Left lung (tissue), 10 donors: ENCODE data around the gene ACOT4. TPM values are rescaled to one million over a fixed set of nuclear protein-coding genes. Genes with fewer than 3 reads are reported as not detected.
A peak's percentile ranks its signal among the peaks of the same experiment; 100 is the strongest.
"Not testable (repeated sequence)": the region's sequence is repeated elsewhere in the genome, so short reads cannot be mapped to it uniquely, and the experiment has no call there.

Source experiments
- ATAC-seq: fragments of 200-7000 bp; cut with Tn5 transposase; one replicate; pipeline ENCODE4 v1.9.1; 2020; ENCODE audit warnings: moderate library complexity
- DNase-seq, 4 donors: peaks; one replicate each; pipeline ENCODE4 v3.0.0-alpha.2; 2013 to 2020
- H3K27ac ChIP-seq, 2 donors: fragments of 200-600 bp; sonication (generic) in 1 of 2; one replicate each; pipeline versions ENCODE4 v1.5.0 to v1.8.0; 2020 to 2021
- H3K27me3 ChIP-seq, 2 donors: fragments of 200-600 bp; sonication (generic) in 1 of 2; one replicate each; pipeline versions ENCODE4 v1.5.0 to v1.8.0; 2020 to 2021
- H3K36me3 ChIP-seq, 2 donors: fragments of 200-600 bp; sonication (generic) in 1 of 2; one replicate each; pipeline versions ENCODE4 v1.5.0 to v1.8.0; 2020 to 2021
- H3K4me1 ChIP-seq, 2 donors: fragments of 200-600 bp; one replicate each; pipeline ENCODE4 v1.8.0; 2021
- H3K4me3 ChIP-seq, 2 donors: fragments of 200-600 bp; sonication (generic) in 1 of 2; one replicate each; pipeline versions ENCODE4 v1.5.0 to v1.8.0; 2020 to 2021; ENCODE audit warnings: mild to moderate bottlenecking in 1 of 2
- H3K9me3 ChIP-seq, 2 donors: fragments of 200-600 bp; sonication (generic) in 1 of 2; one replicate each; pipeline versions ENCODE4 v1.5.0 to v1.8.0; 2020 to 2021
- CTCF ChIP-seq, 2 donors: fragments of 200-600 bp; sonication (generic) in 1 of 2; IDR thresholded peaks; one replicate each; pipeline versions ENCODE4 v1.5.0 to v1.8.0; 2021; ENCODE audit warnings: antibody characterized with exemption in 2 of 2
- intact Hi-C, 2 donors: fragments of 100-400 bp; cut with DNase I; formaldehyde crosslinking; loops; one replicate each; pipeline versions ENCODE4 v1.11.2 to v1.14.2; 2022
- polyA plus RNA-seq, 6 donors: library from polyadenylated mRNA; unstranded; fragments of 120-200 nt; gene quantifications; one replicate each; pipeline ENCODE4 v1.2.1, GENCODE V29; 2013; ENCODE audit not compliant: insufficient read length in 6 of 6
- total RNA-seq, 2 donors: library from RNA; stranded (reverse); fragmentation: NEBNext Ultra II Directional; extraction: Animal tissue kit (Norgen Biotek cat#: 25700); gene quantifications; one replicate each; pipeline ENCODE4 v1.2.1, GENCODE V29; 2021
- donor health status: DM: no; HTN: yes; CAD: no.
- donor health status: DM: no; HTN: no; CAD: no.

ACOT4 gene
- total and polyA plus RNA-seq, 8 donors, result 0.53 to 4.8 (median 0.73) TPM

GRCh38 chr14:73566431-73566830, 25.2 kb upstream of the ACOT4 start:
- Histone ChIP-seq H3K9me3 (peaks cover 0 to 15% of the 10 kb centered on the region in 2 donors), H3K4me1 (peaks cover 4 to 41% of the 10 kb centered on the region in 2 donors)
- H3K4me3 ChIP-seq, DNase-seq, ATAC-seq, H3K27me3 ChIP-seq, intact Hi-C loops, H3K36me3 ChIP-seq, H3K27ac ChIP-seq: not testable (repeated sequence)

GRCh38 chr14:73566935-73567334, 24.7 kb upstream of the ACOT4 start:
- H3K4me3 ChIP-seq, H3K36me3 ChIP-seq, DNase-seq, intact Hi-C loops, H3K27me3 ChIP-seq, ATAC-seq, H3K27ac ChIP-seq: not testable (repeated sequence)
- H3K4me1 ChIP-seq, result peaks cover 4 to 41% of the 10 kb centered on the region in 2 donors
- H3K9me3 ChIP-seq, result peaks cover 0 to 11% of the 10 kb centered on the region in 2 donors

GRCh38 chr14:73567358-73567757, 24.3 kb upstream of the ACOT4 start:
- TF ChIP-seq CTCF (IDR thresholded peaks at IDR 0.05), result no peak
- intact Hi-C loops, result no loop called here
- H3K4me1 ChIP-seq, result peaks cover 4 to 41% of the 10 kb centered on the region in 2 donors
- H3K36me3 ChIP-seq, result no peaks in the 10 kb centered on the region
- H3K9me3 ChIP-seq, result peaks cover 0 to 9% of the 10 kb centered on the region in 2 donors
- no peaks in the 10 kb centered on the region for H3K27me3 ChIP-seq
- H3K27ac ChIP-seq, result peak overlapping the region; percentile 87 to 93
- ATAC-seq (no peak), DNase-seq (no peak)
- H3K4me3 ChIP-seq, result peak overlapping the region in 1 of 2 donors; percentile 63

GRCh38 chr14:73567951-73568885, 23.5 kb upstream of the ACOT4 start:
- H3K27ac ChIP-seq, result peak overlapping the region; percentile 87 to 93
- no peaks in the 10 kb centered on the region for H3K27me3 ChIP-seq
- H3K9me3 ChIP-seq, result no peaks in the 10 kb centered on the region
- TF ChIP-seq CTCF (IDR thresholded peaks at IDR 0.05), result no peak
- peak in 2 of 4 donors; percentile 3 to 5 for DNase-seq
- H3K4me3 ChIP-seq, result peak overlapping the region; percentile 63 to 64
- H3K36me3 ChIP-seq, result peaks cover 0 to under 1% of the 10 kb centered on the region in 2 donors
- ATAC-seq, result peak; percentile 34
- peaks cover 4 to 41% of the 10 kb centered on the region in 2 donors for H3K4me1 ChIP-seq
- intact Hi-C loops, result no loop called here

- H3K27me3 ChIP-seq, intact Hi-C loops, DNase-seq, H3K36me3 ChIP-seq, H3K9me3 ChIP-seq, ATAC-seq: not testable (repeated sequence)
- peak overlapping the region; percentile 63 to 64 for H3K4me3 ChIP-seq
- H3K27ac ChIP-seq, result peak overlapping the region; percentile 87 to 93
- H3K4me1 ChIP-seq, result peaks cover 4 to 41% of the 10 kb centered on the region in 2 donors
Measured at GRCh38 chr14:73568886-73569184, 22.8 kb upstream of the ACOT4 start.

GRCh38 chr14:73569185-73569958, 22.3 kb upstream of the ACOT4 start, which contains the start of gene ACOT2:
Gene ACOT2, plus strand, starts transcription at chr14:73569213. Its CDS starts 28 bp downstream, at chr14:73569241.
- H3K27me3 ChIP-seq, intact Hi-C loops, H3K9me3 ChIP-seq: not testable (repeated sequence)
- Histone ChIP-seq H3K36me3 (peaks cover 0 to 12% of the 10 kb centered on the region in 2 donors), H3K4me3 (peak within 1 kb of the TSS; percentile 63 to 64), H3K4me1 (peaks cover 4 to 41% of the 10 kb centered on the region in 2 donors), H3K27ac (peak within 1 kb of the TSS; percentile 87 to 93)
- ATAC-seq (peak; percentile 83), DNase-seq (peak; percentile 87 to 90 (median 89))
- peak in 1 of 2 donors; percentile 17 for TF ChIP-seq CTCF (IDR thresholded peaks at IDR 0.05)
